GM19239 (cell line): ENCODE measurements around the gene COL10A1.
A peak's percentile ranks its signal among the peaks of the same experiment; 100 is the strongest.
"Not testable (repeated sequence)": the region's sequence is repeated elsewhere in the genome, so short reads cannot be mapped to it uniquely, and the experiment has no call there.

Experiments used
- DNase-seq: peaks from one replicate; pipeline ENCODE4 v3.0.0; 2011; ENCODE audit warnings: low spot score; ENCODE audit not compliant: insufficient read length
- FAIRE-seq: peaks from 2 replicates; lab custom pipeline; 2011; peaks lifted over from hg19 to GRCh38; lab: Jason Lieb, UNC

COL10A1 gene

GRCh38 chr6:116133453-116133852 is 7.5 kb upstream of the COL10A1 start:
- DNase-seq (no peak), FAIRE-seq (no peak)

- no peak for DNase-seq
- no peak for FAIRE-seq
These were observed 2.0 kb upstream of the COL10A1 start for GRCh38 chr6:116127771-116128493.

GRCh38 chr6:116120430-116120829 is 5.5 kb downstream of the COL10A1 start:
- FAIRE-seq = no peak
- no peak for DNase-seq

- FAIRE-seq (no peak), DNase-seq (no peak)
These were observed 7.3 kb downstream of the COL10A1 start for GRCh38 chr6:116118608-116119007.

GRCh38 chr6:116115781-116116180 is 10.2 kb downstream of the COL10A1 start:
- no peak for DNase-seq
- FAIRE-seq = no peak

GRCh38 chr6:116113386-116113785 is 12.5 kb downstream of the COL10A1 start:
- DNase-seq (no peak), FAIRE-seq (no peak)

- peak; percentile 59 for FAIRE-seq
- DNase-seq = no peak
These were observed 14.1 kb downstream of the COL10A1 start for GRCh38 chr6:116111552-116112528.

- FAIRE-seq = no peak
These were observed 17.1 kb downstream of the COL10A1 start for GRCh38 chr6:116108836-116109235.

GRCh38 chr6:116106146-116106545 is 19.8 kb downstream of the COL10A1 start:
- DNase-seq = no peak
- no peak for FAIRE-seq

More at GRCh38 chr6:116108836-116109235, 17.1 kb downstream of the COL10A1 start:
- DNase-seq = no peak

GRCh38 chr6:116105247-116105646 is 20.7 kb downstream of the COL10A1 start:
- FAIRE-seq = no peak
- no peak for DNase-seq

- FAIRE-seq (no peak), DNase-seq (no peak)
These were observed 21.3 kb downstream of the COL10A1 start for GRCh38 chr6:116104636-116105035.

GRCh38 chr6:116102873-116103272 is 23.1 kb downstream of the COL10A1 start:
- FAIRE-seq (no peak), DNase-seq (no peak)

- FAIRE-seq (no peak), DNase-seq (no peak)
These were observed 24.1 kb downstream of the COL10A1 start for GRCh38 chr6:116101790-116102189.

- no peak for DNase-seq
- FAIRE-seq = peak; percentile 98
These were observed 24.6 kb downstream of the COL10A1 start for GRCh38 chr6:116101302-116101718.

GRCh38 chr6:116100419-116101301 is 25.3 kb downstream of the COL10A1 start, which contains the start of gene NT5DC1:
Gene NT5DC1 (plus strand): TSS chr6:116100853. CDS start chr6:116100931, 78 bp downstream.
- FAIRE-seq (no peak), DNase-seq (peak; percentile 67)

GRCh38 chr6:116099036-116099435 is 26.9 kb downstream of the COL10A1 start:
- DNase-seq = no peak
- peak; percentile 66 for FAIRE-seq

GRCh38 chr6:116096979-116097816 is 28.7 kb downstream of the COL10A1 start:
- no peak for FAIRE-seq

GRCh38 chr6:116096048-116096759 is 29.7 kb downstream of the COL10A1 start:
- FAIRE-seq, DNase-seq: not testable (repeated sequence)

More at GRCh38 chr6:116096979-116097816, 28.7 kb downstream of the COL10A1 start:
- DNase-seq = no peak
